Measurements from ENCODE around the gene IL12B. TPM values are rescaled to one million over a fixed set of nuclear protein-coding genes. Genes with fewer than 3 reads are reported as not detected.
"Not testable (repeated sequence)": the region's sequence is repeated elsewhere in the genome, so short reads cannot be mapped to it uniquely, and the experiment has no call there.

Gene IL12B
- total RNA-seq, result not detected in 2 replicates

- no peak for DNase-seq (ENCODE audit: low spot score)
- peaks cover 46% of the 10 kb centered on the region for H3K4me1 Mint-ChIP-seq (ENCODE audit: low read depth)
- H3K27me3 Mint-ChIP-seq (ENCODE audit: insufficient read depth), result peaks cover 25% of the 10 kb centered on the region
- no peak within 1 kb of the TSS for H3K27ac Mint-ChIP-seq
- peak within 1 kb of the TSS; percentile 72 for H3K4me3 Mint-ChIP-seq
- peaks cover 5% of the 10 kb centered on the region for H3K9me3 Mint-ChIP-seq
- intact Hi-C loops (cut with micrococcal nuclease), result loop anchor here (5.0 kb wide), 3 partner anchors 153 to 657 kb away; no protein-coding TSS in a partner anchor
- peaks cover 13% of the 10 kb centered on the region for H3K36me3 Mint-ChIP-seq (ENCODE audit: low read depth)
These were observed at the start of gene IL12B for GRCh38 chr5:159330131-159330800. Gene IL12B, minus strand, starts transcription at chr5:159330487. Its CDS starts 3,705 bp downstream, at chr5:159326782.

GRCh38 chr5:159377653-159378052, 47.4 kb upstream of the IL12B start:
- no peak overlapping the region for H3K4me3 Mint-ChIP-seq
- intact Hi-C loops (cut with micrococcal nuclease), result no loop called here
- H3K9me3 Mint-ChIP-seq, result peaks cover 79% of the 10 kb centered on the region
- peaks cover 19% of the 10 kb centered on the region for H3K27me3 Mint-ChIP-seq (ENCODE audit: insufficient read depth)
- H3K4me1 Mint-ChIP-seq (ENCODE audit: low read depth), result no peaks in the 10 kb centered on the region
- no peak for DNase-seq (ENCODE audit: low spot score)
- H3K36me3 Mint-ChIP-seq (ENCODE audit: low read depth), result peaks cover 11% of the 10 kb centered on the region
- H3K27ac Mint-ChIP-seq, result no peak overlapping the region

GRCh38 chr5:159367866-159368265, 37.6 kb upstream of the IL12B start:
- intact Hi-C loops (cut with micrococcal nuclease); DNase-seq (ENCODE audit: low spot score): not testable (repeated sequence)

GRCh38 chr5:159366776-159367175, 36.5 kb upstream of the IL12B start:
- H3K36me3 Mint-ChIP-seq (ENCODE audit: low read depth); H3K27ac Mint-ChIP-seq; H3K27me3 Mint-ChIP-seq (ENCODE audit: insufficient read depth); DNase-seq (ENCODE audit: low spot score); H3K4me1 Mint-ChIP-seq (ENCODE audit: low read depth); H3K4me3 Mint-ChIP-seq; intact Hi-C loops (cut with micrococcal nuclease): not testable (repeated sequence)
- peaks cover 11% of the 10 kb centered on the region for H3K9me3 Mint-ChIP-seq

More at GRCh38 chr5:159367866-159368265, 37.6 kb upstream of the IL12B start:
- H3K36me3 Mint-ChIP-seq (ENCODE audit: low read depth); H3K4me3 Mint-ChIP-seq; H3K9me3 Mint-ChIP-seq; H3K27ac Mint-ChIP-seq; H3K4me1 Mint-ChIP-seq (ENCODE audit: low read depth); H3K27me3 Mint-ChIP-seq (ENCODE audit: insufficient read depth): not testable (repeated sequence)

- intact Hi-C loops (cut with micrococcal nuclease), result no loop called here
- Mint-ChIP-seq H3K4me3 (no peak overlapping the region), H3K36me3 (ENCODE audit: low read depth) (peaks cover 4% of the 10 kb centered on the region), H3K4me1 (ENCODE audit: low read depth) (peaks cover 19% of the 10 kb centered on the region), H3K27ac (no peak overlapping the region), H3K27me3 (ENCODE audit: insufficient read depth) (peaks cover 4% of the 10 kb centered on the region), H3K9me3 (peaks cover 18% of the 10 kb centered on the region)
- no peak for DNase-seq (ENCODE audit: low spot score)
These were observed 31.9 kb upstream of the IL12B start for GRCh38 chr5:159362220-159362619.

GRCh38 chr5:159359871-159360270, 29.6 kb upstream of the IL12B start:
- H3K4me3 Mint-ChIP-seq; H3K27ac Mint-ChIP-seq; intact Hi-C loops (cut with micrococcal nuclease); DNase-seq (ENCODE audit: low spot score); H3K36me3 Mint-ChIP-seq (ENCODE audit: low read depth): not testable (repeated sequence)
- H3K4me1 Mint-ChIP-seq (ENCODE audit: low read depth), result peaks cover 14% of the 10 kb centered on the region
- H3K27me3 Mint-ChIP-seq (ENCODE audit: insufficient read depth), result peaks cover 17% of the 10 kb centered on the region
- H3K9me3 Mint-ChIP-seq, result peaks cover 32% of the 10 kb centered on the region

GRCh38 chr5:159359408-159359807, 29.1 kb upstream of the IL12B start:
- Mint-ChIP-seq H3K4me1 (ENCODE audit: low read depth) (peaks cover 14% of the 10 kb centered on the region), H3K27ac (no peak overlapping the region), H3K4me3 (no peak overlapping the region), H3K9me3 (peaks cover 29% of the 10 kb centered on the region), H3K36me3 (ENCODE audit: low read depth) (peaks cover 4% of the 10 kb centered on the region), H3K27me3 (ENCODE audit: insufficient read depth) (peaks cover 17% of the 10 kb centered on the region)
- no peak for DNase-seq (ENCODE audit: low spot score)
- intact Hi-C loops (cut with micrococcal nuclease), result no loop called here

- Mint-ChIP-seq H3K4me1 (ENCODE audit: low read depth) (peaks cover 15% of the 10 kb centered on the region), H3K36me3 (ENCODE audit: low read depth) (peaks cover 4% of the 10 kb centered on the region), H3K4me3 (no peak overlapping the region), H3K27ac (no peak overlapping the region), H3K27me3 (ENCODE audit: insufficient read depth) (peaks cover 45% of the 10 kb centered on the region), H3K9me3 (peaks cover 21% of the 10 kb centered on the region)
- no peak for DNase-seq (ENCODE audit: low spot score)
- intact Hi-C loops (cut with micrococcal nuclease), result no loop called here
These were observed 23.5 kb upstream of the IL12B start for GRCh38 chr5:159353661-159354252.

GRCh38 chr5:159350644-159351043, 20.4 kb upstream of the IL12B start:
- H3K4me3 Mint-ChIP-seq; DNase-seq (ENCODE audit: low spot score); H3K36me3 Mint-ChIP-seq (ENCODE audit: low read depth); H3K27ac Mint-ChIP-seq; intact Hi-C loops (cut with micrococcal nuclease); H3K9me3 Mint-ChIP-seq: not testable (repeated sequence)
- H3K4me1 Mint-ChIP-seq (ENCODE audit: low read depth), result peaks cover 13% of the 10 kb centered on the region
- peaks cover 34% of the 10 kb centered on the region for H3K27me3 Mint-ChIP-seq (ENCODE audit: insufficient read depth)

- H3K4me3 Mint-ChIP-seq; DNase-seq (ENCODE audit: low spot score); H3K36me3 Mint-ChIP-seq (ENCODE audit: low read depth); H3K27ac Mint-ChIP-seq; intact Hi-C loops (cut with micrococcal nuclease); H3K9me3 Mint-ChIP-seq: not testable (repeated sequence)
- H3K4me1 Mint-ChIP-seq (ENCODE audit: low read depth), result peaks cover 17% of the 10 kb centered on the region
- peaks cover 34% of the 10 kb centered on the region for H3K27me3 Mint-ChIP-seq (ENCODE audit: insufficient read depth)
These were observed 19.9 kb upstream of the IL12B start for GRCh38 chr5:159350216-159350615.

- Mint-ChIP-seq H3K9me3 (peaks cover 25% of the 10 kb centered on the region), H3K4me3 (no peak overlapping the region), H3K36me3 (ENCODE audit: low read depth) (peaks cover 19% of the 10 kb centered on the region), H3K27me3 (ENCODE audit: insufficient read depth) (peaks cover 16% of the 10 kb centered on the region), H3K27ac (no peak overlapping the region), H3K4me1 (ENCODE audit: low read depth) (peaks cover 49% of the 10 kb centered on the region)
- intact Hi-C loops (cut with micrococcal nuclease), result no loop called here
- no peak for DNase-seq (ENCODE audit: low spot score)
These were observed 15.6 kb upstream of the IL12B start for GRCh38 chr5:159345861-159346260.

GRCh38 chr5:159345336-159345735, 15.0 kb upstream of the IL12B start:
- Mint-ChIP-seq H3K27me3 (ENCODE audit: insufficient read depth) (peaks cover 15% of the 10 kb centered on the region), H3K27ac (no peak overlapping the region), H3K4me3 (no peak overlapping the region), H3K9me3 (peaks cover 25% of the 10 kb centered on the region), H3K36me3 (ENCODE audit: low read depth) (peaks cover 19% of the 10 kb centered on the region), H3K4me1 (ENCODE audit: low read depth) (peaks cover 53% of the 10 kb centered on the region)
- intact Hi-C loops (cut with micrococcal nuclease), result no loop called here
- no peak for DNase-seq (ENCODE audit: low spot score)

GRCh38 chr5:159343295-159344094, 13.2 kb upstream of the IL12B start:
- Mint-ChIP-seq H3K9me3 (peaks cover 27% of the 10 kb centered on the region), H3K36me3 (ENCODE audit: low read depth) (peaks cover 21% of the 10 kb centered on the region), H3K27me3 (ENCODE audit: insufficient read depth) (peaks cover 4% of the 10 kb centered on the region), H3K4me1 (ENCODE audit: low read depth) (peaks cover 59% of the 10 kb centered on the region), H3K4me3 (no peak overlapping the region), H3K27ac (no peak overlapping the region)
- DNase-seq (ENCODE audit: low spot score), result no peak
- intact Hi-C loops (cut with micrococcal nuclease), result no loop called here

Data from activated T-helper 1 cell treated with anti-CD3 and anti-CD28 coated beads, Interleukin-12 subunit alpha, Interleukin-12 subunit beta, Interleukin-2, Interleukin-4 antibody, amounts not matched to agents 30 ng/mL and 10 ng/mL and 1 ng/mL, durations not matched to agents 14 hours and 24 hours and 36 hours (primary cell).